ENCODE measurements around the gene MTMR10.

The MTMR10 gene

DNA sequence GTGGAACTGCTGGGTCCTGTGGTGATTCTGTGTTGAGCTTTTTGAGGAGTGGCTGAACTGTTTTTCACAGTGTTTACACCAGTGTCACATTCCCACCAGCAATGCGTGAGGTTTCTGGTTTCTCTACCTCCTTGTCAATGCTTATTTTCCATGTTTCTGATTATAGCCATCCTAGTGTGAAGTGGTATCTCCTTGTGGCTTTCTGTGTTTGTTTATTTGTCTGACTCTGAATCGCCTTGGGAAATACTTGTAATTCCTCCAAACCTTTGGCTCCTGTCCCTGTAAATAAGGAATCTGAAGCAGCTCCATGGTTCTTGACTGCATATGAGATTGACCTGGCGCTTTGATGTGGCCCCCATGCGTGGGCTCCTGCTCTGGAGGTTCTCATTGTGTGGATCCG, 67.1 kb downstream of the MTMR10 start:
- H3K36me3 ChIP-seq (ENCODE audit: insufficient read depth, low read depth, low read length), result peaks cover 77% of the 10 kb centered on the region
- no peaks in the 10 kb centered on the region for H3K27me3 ChIP-seq (ENCODE audit: insufficient read depth, low read length)
- H3K27ac ChIP-seq (ENCODE audit: low read length), result no peak overlapping the region
- H3K9me3 ChIP-seq (ENCODE audit: insufficient read depth, low read depth, low read length), result no peaks in the 10 kb centered on the region
- no peak overlapping the region for H3K9ac ChIP-seq (ENCODE audit: low read depth, low read length)
- H3K4me1 ChIP-seq (ENCODE audit: insufficient read depth, low read length), result peaks cover 28% of the 10 kb centered on the region
- H3K4me3 ChIP-seq (ENCODE audit: low read length), result no peak overlapping the region

DNA sequence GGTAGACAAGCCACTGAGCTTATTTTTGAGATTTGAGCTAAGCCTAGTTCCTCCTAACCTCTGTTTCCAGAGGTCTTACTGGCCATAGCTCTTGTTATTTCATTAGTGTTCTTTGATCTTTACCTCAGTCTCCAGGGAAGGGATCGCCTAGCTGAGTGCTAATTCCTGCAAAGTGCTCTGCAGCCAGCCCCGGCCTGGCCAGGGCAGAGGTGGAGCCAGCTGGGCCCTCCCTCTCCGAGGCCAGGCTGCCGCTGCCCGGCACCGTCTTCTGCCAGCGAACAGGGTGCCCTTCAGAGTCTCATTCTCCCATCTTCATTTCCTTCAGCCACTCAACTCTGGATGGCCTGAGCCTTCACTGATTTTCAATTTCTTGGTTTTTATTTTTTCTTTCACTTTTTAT, 68.0 kb downstream of the MTMR10 start:
- H3K9me3 ChIP-seq (ENCODE audit: insufficient read depth, low read depth, low read length), result no peaks in the 10 kb centered on the region
- H3K9ac ChIP-seq (ENCODE audit: low read depth, low read length), result peak overlapping the region; percentile 74
- H3K4me1 ChIP-seq (ENCODE audit: insufficient read depth, low read length), result peaks cover 28% of the 10 kb centered on the region
- H3K4me3 ChIP-seq (ENCODE audit: low read length), result no peak overlapping the region; the same call in 1 of the 2 replicates
- peaks cover 73% of the 10 kb centered on the region for H3K36me3 ChIP-seq (ENCODE audit: insufficient read depth, low read depth, low read length)
- H3K27ac ChIP-seq (ENCODE audit: low read length), result peak overlapping the region; percentile 92
- no peaks in the 10 kb centered on the region for H3K27me3 ChIP-seq (ENCODE audit: insufficient read depth, low read length)

DNA sequence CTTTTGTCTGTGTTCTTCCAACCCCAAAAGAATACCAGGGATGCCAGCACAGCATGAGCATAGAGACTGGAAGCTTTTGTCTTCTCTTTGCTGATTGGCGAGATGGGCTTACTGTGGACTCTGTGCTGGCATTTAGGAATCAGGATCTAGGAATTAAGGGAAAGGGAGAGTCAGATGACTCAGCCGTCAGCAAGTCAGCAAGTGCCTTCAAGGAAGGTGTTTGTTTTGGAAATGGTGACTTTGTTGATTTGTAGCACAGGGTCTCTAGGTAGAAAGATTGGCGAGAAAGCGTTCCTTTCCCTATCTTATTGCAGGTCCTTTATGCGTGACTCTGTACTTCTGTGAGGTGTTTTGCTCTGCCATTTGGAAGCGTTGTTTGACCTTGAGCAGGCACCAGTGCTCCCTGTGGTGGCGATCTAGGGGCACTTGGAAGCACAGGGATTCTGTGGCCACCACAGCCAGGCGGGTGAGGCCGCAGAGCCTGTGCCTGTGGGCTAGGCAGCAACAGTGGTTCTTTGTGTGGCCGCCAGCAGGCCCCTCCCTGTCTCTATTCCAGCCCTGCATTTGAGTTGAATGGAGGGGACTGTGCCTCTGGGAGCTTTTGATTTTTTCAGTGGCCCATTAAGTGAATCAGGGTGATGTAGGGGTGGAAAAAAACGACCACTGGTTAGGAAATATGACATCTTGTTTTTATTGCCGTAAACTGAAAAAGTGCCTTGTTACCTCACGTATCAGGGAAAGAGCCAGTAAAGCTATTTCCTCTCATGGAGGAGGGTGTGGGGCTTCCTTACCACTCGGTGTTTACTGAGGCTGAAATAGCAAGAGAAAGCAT, 68.7 kb downstream of the MTMR10 start:
- no peaks in the 10 kb centered on the region for H3K9me3 ChIP-seq (ENCODE audit: insufficient read depth, low read depth, low read length)
- peak overlapping the region; percentile 92 for H3K27ac ChIP-seq (ENCODE audit: low read length)
- H3K27me3 ChIP-seq (ENCODE audit: insufficient read depth, low read length), result no peaks in the 10 kb centered on the region
- peak overlapping the region; percentile 74 for H3K9ac ChIP-seq (ENCODE audit: low read depth, low read length)
- peaks cover 28% of the 10 kb centered on the region for H3K4me1 ChIP-seq (ENCODE audit: insufficient read depth, low read length)
- peak overlapping the region; percentile 46; the same call in 1 of the 2 replicates for H3K4me3 ChIP-seq (ENCODE audit: low read length)
- peaks cover 75% of the 10 kb centered on the region for H3K36me3 ChIP-seq (ENCODE audit: insufficient read depth, low read depth, low read length)

DNA sequence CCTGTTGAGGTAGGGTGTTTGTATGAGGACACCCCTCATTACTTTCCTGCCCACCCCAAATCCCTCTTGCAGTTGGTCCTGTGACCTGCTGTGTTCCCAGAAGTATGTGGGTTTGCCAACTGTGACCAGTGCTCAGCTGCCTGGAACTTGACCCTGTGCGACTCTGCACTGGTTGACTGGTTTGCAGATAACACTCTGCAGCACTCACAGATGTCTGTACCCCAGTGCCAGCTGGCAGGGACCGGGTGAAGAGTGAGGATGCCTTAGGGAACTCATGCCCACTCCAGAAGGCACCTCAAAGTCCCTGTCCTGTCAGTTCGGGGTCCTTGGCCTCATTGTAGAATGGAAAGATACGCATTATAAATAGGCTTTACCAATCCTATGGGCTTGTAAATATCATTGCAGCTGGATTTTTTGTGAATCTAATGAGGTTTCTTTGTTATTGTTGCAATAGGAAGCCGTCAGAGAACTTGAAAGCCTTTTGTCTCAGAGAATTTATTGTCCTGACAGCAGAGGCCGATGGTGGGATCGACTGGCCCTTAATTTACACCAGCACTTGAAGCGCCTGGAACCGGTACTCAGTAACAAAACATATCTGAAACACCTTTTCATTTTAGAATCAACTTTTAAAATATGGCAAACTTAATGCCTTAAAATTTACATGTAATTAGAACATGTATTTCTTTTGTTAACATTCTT, 69.5 kb downstream of the MTMR10 start:
- Histone ChIP-seq H3K9me3 (ENCODE audit: insufficient read depth, low read depth, low read length) (no peaks in the 10 kb centered on the region), H3K27ac (ENCODE audit: low read length) (peak overlapping the region; percentile 19), H3K9ac (ENCODE audit: low read depth, low read length) (peak overlapping the region; percentile 74), H3K4me1 (ENCODE audit: insufficient read depth, low read length) (peaks cover 28% of the 10 kb centered on the region), H3K27me3 (ENCODE audit: insufficient read depth, low read length) (no peaks in the 10 kb centered on the region), H3K36me3 (ENCODE audit: insufficient read depth, low read depth, low read length) (peaks cover 75% of the 10 kb centered on the region), H3K4me3 (ENCODE audit: low read length) (peak overlapping the region; percentile 46; the same call in 1 of the 2 replicates)

GRCh38 chr15:30921106-30921505, 70.3 kb downstream of the MTMR10 start:
- Histone ChIP-seq H3K36me3 (ENCODE audit: insufficient read depth, low read depth, low read length) (peaks cover 75% of the 10 kb centered on the region), H3K9ac (ENCODE audit: low read depth, low read length) (no peak overlapping the region), H3K4me3 (ENCODE audit: low read length) (0 out of 2 replicates have a peak overlapping the region, but pooled peaks have one; percentile 46), H3K9me3 (ENCODE audit: insufficient read depth, low read depth, low read length) (no peaks in the 10 kb centered on the region), H3K4me1 (ENCODE audit: insufficient read depth, low read length) (peaks cover 28% of the 10 kb centered on the region), H3K27ac (ENCODE audit: low read length) (no peak overlapping the region), H3K27me3 (ENCODE audit: insufficient read depth, low read length) (no peaks in the 10 kb centered on the region)

GRCh38 chr15:30919877-30920550, 71.4 kb downstream of the MTMR10 start:
- Histone ChIP-seq H3K36me3 (ENCODE audit: insufficient read depth, low read depth, low read length) (peaks cover 75% of the 10 kb centered on the region), H3K4me1 (ENCODE audit: insufficient read depth, low read length) (peaks cover 28% of the 10 kb centered on the region), H3K9ac (ENCODE audit: low read depth, low read length) (no peak overlapping the region), H3K9me3 (ENCODE audit: insufficient read depth, low read depth, low read length) (no peaks in the 10 kb centered on the region), H3K4me3 (ENCODE audit: low read length) (no peak overlapping the region), H3K27ac (ENCODE audit: low read length) (no peak overlapping the region), H3K27me3 (ENCODE audit: insufficient read depth, low read length) (no peaks in the 10 kb centered on the region)

DNA sequence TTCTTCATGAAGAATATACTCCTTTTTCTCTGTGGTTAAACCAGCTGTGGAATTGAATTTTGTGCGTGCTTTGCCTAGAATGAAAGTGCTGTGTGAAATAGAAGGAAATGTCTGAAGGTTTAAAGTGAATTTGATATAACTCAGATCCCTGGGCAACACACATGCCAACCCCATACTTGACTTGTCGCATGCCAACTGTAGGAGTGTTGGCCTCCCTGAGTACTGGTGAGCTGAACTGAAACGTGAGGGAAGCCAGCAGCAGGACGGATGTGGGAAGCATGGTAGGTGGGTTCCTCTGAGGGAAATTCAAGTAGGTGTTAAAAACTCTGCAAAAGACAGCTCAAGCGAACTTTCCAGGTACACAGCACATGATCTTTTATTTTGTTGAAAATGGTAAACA, 73.1 kb downstream of the MTMR10 start:
- Histone ChIP-seq H3K36me3 (ENCODE audit: insufficient read depth, low read depth, low read length) (peaks cover 75% of the 10 kb centered on the region), H3K9ac (ENCODE audit: low read depth, low read length) (no peak overlapping the region)

DNA sequence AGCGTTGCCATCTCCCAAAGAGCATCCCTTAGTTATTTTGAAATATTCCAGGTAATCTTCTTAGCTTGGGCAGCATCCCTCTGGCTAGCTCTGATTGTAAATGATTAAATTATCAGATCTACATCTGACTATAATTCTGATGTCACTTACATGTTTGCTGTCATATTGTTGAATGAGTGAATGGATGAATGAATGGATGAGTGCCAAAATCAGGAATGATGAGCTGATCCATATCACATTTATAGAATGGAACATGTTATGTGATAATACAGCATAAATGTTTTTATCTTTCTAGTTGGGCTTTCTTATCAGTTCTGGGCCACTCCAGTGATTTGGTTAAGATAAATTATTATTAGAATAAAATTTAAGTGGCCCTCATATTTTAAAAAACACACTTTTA, 73.8 kb downstream of the MTMR10 start:
- no peak overlapping the region for H3K27ac ChIP-seq (ENCODE audit: low read length)
- H3K9me3 ChIP-seq (ENCODE audit: insufficient read depth, low read depth, low read length), result no peaks in the 10 kb centered on the region
- no peak overlapping the region for H3K4me3 ChIP-seq (ENCODE audit: low read length)
- peaks cover 77% of the 10 kb centered on the region for H3K36me3 ChIP-seq (ENCODE audit: insufficient read depth, low read depth, low read length)
- H3K4me1 ChIP-seq (ENCODE audit: insufficient read depth, low read length), result peaks cover 15% of the 10 kb centered on the region
- H3K9ac ChIP-seq (ENCODE audit: low read depth, low read length), result no peak overlapping the region
- H3K27me3 ChIP-seq (ENCODE audit: insufficient read depth, low read length), result no peaks in the 10 kb centered on the region

More for the DNA sequence above, 73.1 kb downstream of the MTMR10 start:
- Histone ChIP-seq H3K9me3 (ENCODE audit: insufficient read depth, low read depth, low read length) (no peaks in the 10 kb centered on the region), H3K4me1 (ENCODE audit: insufficient read depth, low read length) (peaks cover 22% of the 10 kb centered on the region), H3K27ac (ENCODE audit: low read length) (no peak overlapping the region), H3K27me3 (ENCODE audit: insufficient read depth, low read length) (no peaks in the 10 kb centered on the region), H3K4me3 (ENCODE audit: low read length) (no peak overlapping the region)

DNA sequence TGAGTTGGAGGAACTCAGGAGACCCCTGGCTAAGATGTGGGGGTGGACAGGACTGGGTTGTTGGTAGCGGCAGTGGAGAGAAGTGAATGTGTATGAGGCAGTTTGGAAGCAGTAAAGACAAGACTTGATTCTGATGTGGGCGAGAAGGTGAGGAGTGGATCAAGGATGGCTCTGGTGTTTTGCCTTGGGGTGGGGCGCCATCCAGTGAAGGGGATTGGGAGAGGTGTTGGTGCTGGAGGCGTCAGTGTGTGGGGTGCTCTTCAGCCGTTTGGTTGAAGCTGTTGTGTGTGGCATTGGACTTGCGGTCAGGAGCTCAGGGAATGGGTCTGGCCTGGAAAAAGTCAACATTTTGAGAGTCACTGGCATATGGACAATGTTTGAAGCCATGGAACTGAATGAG, 74.4 kb downstream of the MTMR10 start:
- peaks cover 11% of the 10 kb centered on the region for H3K4me1 ChIP-seq (ENCODE audit: insufficient read depth, low read length)

DNA sequence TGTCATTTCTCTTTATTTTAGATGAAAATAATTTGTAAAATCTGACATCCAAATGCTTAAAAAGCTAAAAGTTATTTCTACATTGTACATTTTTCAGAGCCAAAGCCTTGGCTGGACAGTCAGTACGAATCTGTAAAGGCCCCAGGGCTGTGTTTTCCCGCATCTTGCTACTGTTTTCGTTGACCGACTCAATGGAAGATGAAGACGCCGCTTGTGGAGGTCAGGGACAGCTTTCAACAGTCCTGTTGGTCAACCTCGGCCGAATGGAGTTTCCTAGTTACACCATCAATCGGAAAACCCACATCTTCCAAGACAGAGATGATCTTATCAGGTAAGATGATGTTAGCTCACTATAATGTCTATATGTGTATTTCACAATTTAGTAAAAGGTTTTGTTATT, 77.7 kb downstream of the MTMR10 start:
- Histone ChIP-seq H3K36me3 (ENCODE audit: insufficient read depth, low read depth, low read length) (peaks cover 93% of the 10 kb centered on the region), H3K4me3 (ENCODE audit: low read length) (no peak overlapping the region), H3K27me3 (ENCODE audit: insufficient read depth, low read length) (no peaks in the 10 kb centered on the region), H3K27ac (ENCODE audit: low read length) (no peak overlapping the region), H3K4me1 (ENCODE audit: insufficient read depth, low read length) (no peaks in the 10 kb centered on the region), H3K9ac (ENCODE audit: low read depth, low read length) (no peak overlapping the region), H3K9me3 (ENCODE audit: insufficient read depth, low read depth, low read length) (no peaks in the 10 kb centered on the region)

More for the DNA sequence above, 74.4 kb downstream of the MTMR10 start:
- Histone ChIP-seq H3K9ac (ENCODE audit: low read depth, low read length) (no peak overlapping the region), H3K27me3 (ENCODE audit: insufficient read depth, low read length) (no peaks in the 10 kb centered on the region), H3K4me3 (ENCODE audit: low read length) (no peak overlapping the region), H3K9me3 (ENCODE audit: insufficient read depth, low read depth, low read length) (no peaks in the 10 kb centered on the region), H3K27ac (ENCODE audit: low read length) (no peak overlapping the region), H3K36me3 (ENCODE audit: insufficient read depth, low read depth, low read length) (peaks cover 84% of the 10 kb centered on the region)

GRCh38 chr15:30906366-30906765, 85.1 kb downstream of the MTMR10 start:
- H3K4me1 ChIP-seq (ENCODE audit: insufficient read depth, low read length), result peaks cover 4% of the 10 kb centered on the region; the same call in 1 of the 2 replicates
- H3K4me3 ChIP-seq (ENCODE audit: low read length), result no peak overlapping the region
- H3K27me3 ChIP-seq (ENCODE audit: insufficient read depth, low read length), result peaks cover 4% of the 10 kb centered on the region; the same call in 1 of the 2 replicates
- H3K36me3 ChIP-seq (ENCODE audit: insufficient read depth, low read depth, low read length), result peaks cover 30% of the 10 kb centered on the region
- H3K27ac ChIP-seq (ENCODE audit: low read length), result no peak overlapping the region
- H3K9me3 ChIP-seq (ENCODE audit: insufficient read depth, low read depth, low read length), result no peaks in the 10 kb centered on the region
- H3K9ac ChIP-seq (ENCODE audit: low read depth, low read length), result no peak overlapping the region

Measured in iPS-20b (cell line).